Posterior vena cava (tissue), 2 donors: ENCODE results near the gene SLC25A22. TPM values are rescaled to one million over a fixed set of nuclear protein-coding genes. Genes with fewer than 3 reads are reported as not detected.

Experiments used
- DNase-seq: peaks from one replicate; pipeline ENCODE4 v3.0.0-alpha.2; 2020; ENCODE audit warnings: low spot score
- intact Hi-C, 2 donors: fragments of 100-400 bp; cut with DNase I; formaldehyde crosslinking; loops; one replicate each; pipeline versions ENCODE4 v1.14.1 to v1.14.2; 2022 to 2023
- long read RNA-seq, 2 donors: library from polyadenylated mRNA; unstranded; transcript quantifications; one replicate each; pipeline ENCODE4 v2.0.0, GENCODE V29; 2020 to 2021
- total RNA-seq, 2 donors: library from RNA; stranded (reverse); fragmentation: NEBNext Ultra II Directional; extraction: Animal tissue kit (Norgen Biotek cat#: 25700); gene quantifications; one replicate each; pipeline ENCODE4 v1.2.1, GENCODE V29; 2021
- donor health status: DM: yes; HTN: yes; CAD: no.
- donor health status: DM: yes; HTN: yes; CAD: no.

Gene SLC25A22
- total RNA-seq = 10 to 100 TPM; 10.6 to 11.2 TPM
- long read RNA-seq, donor 1, transcript SLC25A22-228 (10 exons, 2,692 nt) = major isoform, 5 of 7 reads
- long read RNA-seq, donor 1, partial matches to known transcripts = 2 of 7 reads
- long read RNA-seq, donor 1, other reads (novel, unspliced or antisense) = 0 of 7 reads
- long read RNA-seq, donor 2, transcript SLC25A22-228 (10 exons, 2,692 nt) = major isoform, 8 of 21 reads
- long read RNA-seq, donor 2, partial matches to known transcripts = 6 of 21 reads
- long read RNA-seq, donor 2, other reads (novel, unspliced or antisense) = 4 of 21 reads

GRCh38 chr11:798093-798713 is at the start of gene SLC25A22:
SLC25A22 (minus strand) TSS chr11:798281; CDS start chr11:795006, 3,275 bp downstream.
- peak; percentile 92 for DNase-seq
- intact Hi-C loops = loop anchor here in 1 of 2 donors (10.0 kb wide), 1 partner anchor 133 kb away; no protein-coding TSS in a partner anchor

GRCh38 chr11:847876-848275 is 49.8 kb upstream of the SLC25A22 start:
- DNase-seq = no peak
- intact Hi-C loops = no loop called here

GRCh38 chr11:846496-847098 is 48.5 kb upstream of the SLC25A22 start:
- no peak for DNase-seq
- intact Hi-C loops = no loop called here

GRCh38 chr11:845872-846495 is 47.9 kb upstream of the SLC25A22 start:
- DNase-seq = no peak
- intact Hi-C loops = no loop called here

- intact Hi-C loops = loop anchor here in 1 of 2 donors (5.0 kb wide), 1 partner anchor 1037 kb away; no protein-coding TSS in a partner anchor
These were observed 46.9 kb upstream of the SLC25A22 start for GRCh38 chr11:844693-845644.

GRCh38 chr11:843818-844692 is 46.0 kb upstream of the SLC25A22 start:
- DNase-seq = peak; percentile 99
- intact Hi-C loops = loop anchor here in 1 of 2 donors (5.0 kb wide), 1 partner anchor 1038 kb away; no protein-coding TSS in a partner anchor

More at GRCh38 chr11:844693-845644, 46.9 kb upstream of the SLC25A22 start:
- DNase-seq = peak; percentile 97

GRCh38 chr11:843086-843734 is 45.1 kb upstream of the SLC25A22 start:
- DNase-seq = no peak
- intact Hi-C loops = loop anchor here in 1 of 2 donors (5.0 kb wide), 1 partner anchor 1039 kb away; no protein-coding TSS in a partner anchor

GRCh38 chr11:842370-843002 is 44.4 kb upstream of the SLC25A22 start, which contains the start of the genes POLR2L and TSPAN4:
POLR2L (minus strand) TSS chr11:842529; CDS start chr11:842508, 21 bp downstream.
TSPAN4 (plus strand) TSS chr11:842852; CDS start chr11:850305, 7,453 bp downstream.
- intact Hi-C loops = loop anchor here in 1 of 2 donors (5.0 kb wide), 1 partner anchor 1040 kb away; no protein-coding TSS in a partner anchor
- DNase-seq = peak; percentile 97

- DNase-seq = no peak
- intact Hi-C loops = loop anchor here in 1 of 2 donors (5.0 kb wide), 1 partner anchor 1040 kb away; no protein-coding TSS in a partner anchor
These were observed 43.9 kb upstream of the SLC25A22 start for GRCh38 chr11:841981-842369.

GRCh38 chr11:839875-840617 is 42.0 kb upstream of the SLC25A22 start:
- intact Hi-C loops = loop anchor here in 1 of 2 donors (5.0 kb wide), 1 partner anchor 1042 kb away; no protein-coding TSS in a partner anchor
- no peak for DNase-seq

- DNase-seq = no peak
- intact Hi-C loops = no loop called here
These were observed 41.2 kb upstream of the SLC25A22 start for GRCh38 chr11:839280-839623.

- intact Hi-C loops = no loop called here
- DNase-seq = no peak
These were observed 40.6 kb upstream of the SLC25A22 start for GRCh38 chr11:838441-839279.

GRCh38 chr11:837990-838307 is 39.9 kb upstream of the SLC25A22 start:
- intact Hi-C loops = no loop called here
- no peak for DNase-seq

GRCh38 chr11:837189-837989 is 39.3 kb upstream of the SLC25A22 start:
- no peak for DNase-seq
- intact Hi-C loops = no loop called here
